ENCODE measurements around the gene MYH14.
A peak's percentile ranks its signal among the peaks of the same experiment; 100 is the strongest.
"Not testable (repeated sequence)": the region's sequence is repeated elsewhere in the genome, so short reads cannot be mapped to it uniquely, and the experiment has no call there.

Gene MYH14

GRCh38 chr19:50337031-50337430 lies 133.6 kb downstream of the MYH14 start:
- DNase-seq = not testable (repeated sequence)

DNA sequence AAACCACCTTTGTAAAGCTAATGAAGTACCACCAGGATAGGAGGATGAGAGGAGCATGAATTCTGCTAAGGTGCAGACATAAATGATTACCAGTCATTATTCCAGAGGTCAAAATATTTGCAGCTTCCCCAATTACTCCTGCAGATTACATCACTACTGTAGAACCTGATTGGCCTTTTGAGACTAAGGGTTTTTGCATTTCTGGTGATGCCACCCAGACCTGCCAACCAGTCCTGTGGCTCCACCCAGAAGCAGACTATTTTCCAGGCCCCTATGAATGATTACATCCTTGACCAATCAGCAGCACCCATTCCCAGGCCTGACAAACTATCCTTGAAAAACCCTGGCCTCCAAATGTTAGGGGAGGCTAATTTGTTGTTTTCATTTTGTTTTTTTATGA lies 136.9 kb downstream of the MYH14 start:
- DNase-seq = no peak

DNA sequence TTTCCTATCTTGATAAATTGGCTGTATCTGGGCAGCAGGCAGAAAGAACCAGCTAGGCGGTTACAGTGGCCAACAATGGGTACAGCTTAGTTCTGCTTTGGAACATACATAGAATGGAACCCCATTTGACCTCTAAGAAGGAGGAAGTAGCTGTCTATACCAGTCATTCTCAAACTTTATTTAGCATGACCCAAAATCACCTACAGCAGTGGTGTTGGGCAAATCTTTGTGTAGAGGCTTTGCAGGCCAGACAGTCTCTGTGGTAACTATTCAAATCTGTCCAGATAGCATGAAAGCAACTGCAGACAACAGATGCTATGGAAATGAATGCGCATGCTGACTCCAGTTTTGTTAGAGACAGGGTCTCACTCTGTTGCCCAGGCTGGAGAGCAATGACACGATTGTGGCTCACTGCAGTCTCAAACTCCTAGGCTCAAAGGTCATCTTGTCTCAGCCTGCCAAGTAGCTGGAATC lies 137.7 kb downstream of the MYH14 start:
- DNase-seq = no peak

DNA sequence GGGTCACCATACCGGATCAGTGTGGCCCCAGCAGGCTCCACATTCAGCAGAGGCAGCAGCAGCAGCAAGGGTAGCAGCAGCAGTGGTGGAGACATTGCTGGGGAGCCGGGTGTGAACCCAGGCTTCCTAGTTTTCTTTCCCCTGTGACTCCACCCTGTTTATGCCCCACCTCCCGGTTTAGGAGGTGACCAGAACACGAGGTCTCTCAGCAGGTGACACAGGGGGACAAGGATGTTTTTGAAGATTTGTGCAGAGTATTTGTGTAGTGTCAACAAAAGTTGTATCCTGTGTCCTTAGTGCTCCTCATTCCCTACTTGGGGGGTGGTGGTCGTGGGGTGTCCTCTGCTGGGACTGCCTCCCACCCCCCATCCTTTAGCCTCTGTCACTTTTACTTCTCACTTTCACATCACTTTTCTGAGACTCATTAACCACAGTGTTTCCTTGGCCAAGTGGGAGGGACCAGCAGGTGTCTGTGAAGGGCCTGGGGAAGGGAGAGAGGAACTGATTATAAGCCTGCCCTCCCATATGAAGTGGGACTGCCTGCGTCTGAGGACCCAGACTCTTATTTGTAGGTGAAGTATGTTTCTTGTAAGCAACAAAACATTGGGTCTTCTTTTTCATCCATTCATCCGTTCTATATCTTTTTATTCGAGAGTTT lies 141.4 kb downstream of the MYH14 start:
- no peak for DNase-seq

- not testable (repeated sequence) for DNase-seq
These were observed 143.7 kb downstream of the MYH14 start for GRCh38 chr19:50347089-50347581.

- DNase-seq = no peak
These were observed 146.0 kb downstream of the MYH14 start for GRCh38 chr19:50349277-50350057.

- DNase-seq = no peak
These were observed 148.8 kb downstream of the MYH14 start for GRCh38 chr19:50352242-50352641.

DNA sequence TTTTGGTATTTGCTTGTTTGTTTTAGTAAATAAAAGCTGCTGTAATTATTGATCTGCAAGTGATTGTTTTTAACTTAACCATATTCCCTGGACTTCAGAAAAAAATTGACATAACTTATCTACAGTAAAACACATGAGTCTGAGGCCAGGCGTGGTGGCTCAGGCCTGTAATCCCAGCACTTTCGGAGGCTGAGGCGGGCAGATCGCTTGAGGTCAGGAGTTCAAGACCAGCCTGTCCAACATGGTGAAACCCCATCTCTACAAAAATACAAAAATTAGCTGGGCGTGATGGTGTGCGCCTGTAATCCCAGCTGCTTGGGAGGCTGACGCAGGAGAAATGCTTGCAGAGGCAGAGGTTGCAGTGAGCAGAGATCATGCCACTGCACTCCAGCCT lies 150.1 kb downstream of the MYH14 start:
- DNase-seq = not testable (repeated sequence)

DNA sequence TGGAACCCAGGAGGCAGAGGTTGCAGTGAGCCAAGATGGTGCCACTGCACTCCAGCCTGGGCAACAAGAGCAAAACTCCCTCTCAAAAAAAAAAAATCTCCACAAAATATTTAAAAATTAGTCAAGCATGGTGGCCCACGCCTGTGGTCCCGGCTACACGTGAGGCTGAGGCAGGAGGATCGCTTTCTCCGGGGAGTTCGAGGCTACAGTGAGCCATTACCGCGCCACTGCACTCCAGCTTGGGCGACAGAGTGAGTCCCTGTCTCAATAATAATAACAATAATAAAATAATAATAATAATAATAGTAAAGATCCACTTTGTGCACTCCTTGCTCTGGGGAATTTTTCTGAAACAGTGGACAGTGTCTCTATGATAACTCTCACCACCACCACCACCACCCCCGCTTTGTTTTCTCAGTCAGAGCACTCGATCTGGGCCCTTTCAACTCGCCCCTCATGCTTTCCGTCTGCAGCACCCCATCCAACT lies 153.3 kb downstream of the MYH14 start:
- DNase-seq = no peak

GRCh38 chr19:50357178-50358100 lies 154.0 kb downstream of the MYH14 start:
- peak; percentile 81 for DNase-seq

GRCh38 chr19:50358483-50359327 lies 155.3 kb downstream of the MYH14 start:
- DNase-seq = peak; percentile 83

DNA sequence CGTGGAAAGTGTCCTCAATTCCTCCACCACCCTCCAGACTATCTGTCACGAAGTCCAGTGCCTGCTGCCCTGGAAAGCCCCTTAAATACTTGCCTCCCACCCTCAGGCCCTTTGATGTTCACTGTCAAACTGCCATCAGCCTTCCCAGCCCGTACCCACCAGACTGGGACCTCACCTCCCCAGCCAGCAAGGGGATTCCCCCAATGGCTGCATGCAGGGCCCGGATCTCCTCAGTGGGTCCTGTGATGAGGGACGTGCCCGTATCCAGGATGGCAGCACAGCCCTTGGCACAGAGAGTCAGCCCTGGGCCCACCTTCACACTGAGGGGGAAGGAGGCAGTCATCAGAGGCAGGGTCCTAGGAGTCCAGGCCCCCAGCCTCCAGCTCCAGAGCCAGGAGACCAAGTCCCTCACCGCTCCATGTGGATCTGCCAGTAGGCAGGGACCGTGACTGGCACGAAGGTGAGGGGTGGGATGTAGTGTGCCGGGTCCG lies 156.0 kb downstream of the MYH14 start:
- DNase-seq = no peak

Data from hematopoietic multipotent progenitor cell treated with erythropoietin and hydrocortisone succinate and interleukin-3 and kit ligand, for 4 days (in vitro differentiated cells).